Endothelial cell (in vitro differentiated cells): Measurements from ENCODE around the gene SSTR3. TPM values are rescaled to one million over a fixed set of nuclear protein-coding genes. Genes with fewer than 3 reads are reported as not detected.

Experiments used
- DNase-seq: peaks from one replicate; pipeline ENCODE4 v3.0.0; 2021; ENCODE audit warnings: low spot score
- H3K27ac Mint-ChIP-seq: one replicate; pipeline ENCODE4 v1.8.0; 2021; ENCODE audit warnings: mixed read lengths, inconsistent platforms; ENCODE audit not compliant: unreplicated experiment
- H3K27me3 Mint-ChIP-seq: one replicate; pipeline ENCODE4 v1.8.0; 2021; ENCODE audit warnings: mild to moderate bottlenecking, moderate library complexity, mixed read lengths, inconsistent platforms; ENCODE audit not compliant: unreplicated experiment
- H3K36me3 Mint-ChIP-seq: one replicate; pipeline ENCODE4 v1.8.0; 2021; ENCODE audit warnings: mild to moderate bottlenecking, low read depth, mixed read lengths, inconsistent platforms; ENCODE audit not compliant: unreplicated experiment
- H3K4me1 Mint-ChIP-seq: one replicate; pipeline ENCODE4 v1.8.0; 2021; ENCODE audit warnings: mild to moderate bottlenecking, mixed read lengths, inconsistent platforms; ENCODE audit not compliant: unreplicated experiment
- H3K4me3 Mint-ChIP-seq: one replicate; pipeline ENCODE4 v1.8.0; 2021; ENCODE audit warnings: mild to moderate bottlenecking, mixed read lengths, inconsistent platforms; ENCODE audit not compliant: unreplicated experiment
- H3K9me3 Mint-ChIP-seq: one replicate; pipeline ENCODE4 v1.8.0; 2021; ENCODE audit warnings: mixed read lengths, inconsistent platforms; ENCODE audit not compliant: unreplicated experiment
- CTCF ChIP-seq: fragments of 200-600 bp; sonication (generic); IDR thresholded peaks from one replicate; pipeline ENCODE4 v1.5.0; 2021; ENCODE audit warnings: antibody characterized with exemption; ENCODE audit not compliant: unreplicated experiment
- total RNA-seq: library from RNA; stranded (reverse); fragmentation: NEBNext Ultra II Directional; extraction: Animal tissue kit (Norgen Biotek cat#: 25700); gene quantifications from one replicate; pipeline ENCODE4 v1.2.1, GENCODE V29; 2021; ENCODE audit not compliant: unreplicated experiment

Gene SSTR3
- total RNA-seq, 1 donor from 2014 or later, result 0.13 TPM

GRCh38 chr22:37177755-37178154, 34.5 kb downstream of the SSTR3 start:
- H3K4me3 Mint-ChIP-seq, result no peak overlapping the region
- no peak overlapping the region for H3K27ac Mint-ChIP-seq
- no peak for DNase-seq
- H3K9me3 Mint-ChIP-seq, result no peaks in the 10 kb centered on the region
- H3K27me3 Mint-ChIP-seq, result peaks cover 10% of the 10 kb centered on the region
- peaks cover 5% of the 10 kb centered on the region for H3K36me3 Mint-ChIP-seq
- no peaks in the 10 kb centered on the region for H3K4me1 Mint-ChIP-seq
- TF ChIP-seq CTCF, result no peak

DNA sequence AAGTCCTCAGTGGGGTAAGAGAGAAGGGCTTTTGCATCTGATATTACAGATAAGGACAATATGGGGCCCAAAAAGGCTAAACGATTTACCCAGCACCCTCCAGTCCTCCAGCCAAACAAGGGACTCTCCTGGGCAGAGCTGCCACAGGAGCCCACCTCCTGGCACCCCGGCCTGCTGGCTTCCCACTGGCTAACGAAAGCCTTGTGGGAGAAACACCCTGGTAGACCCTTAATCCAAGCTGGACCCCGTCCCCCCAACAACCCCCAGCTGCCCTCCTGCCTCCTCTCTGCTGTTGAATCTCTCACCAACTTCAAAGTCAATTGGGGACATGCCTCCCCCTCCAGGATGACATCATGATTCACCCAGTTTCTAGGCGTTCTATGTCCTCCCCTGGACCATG, 35.1 kb downstream of the SSTR3 start:
- Mint-ChIP-seq H3K9me3 (no peaks in the 10 kb centered on the region), H3K36me3 (peaks cover 5% of the 10 kb centered on the region), H3K27ac (no peak overlapping the region), H3K4me1 (no peaks in the 10 kb centered on the region), H3K27me3 (peaks cover 10% of the 10 kb centered on the region), H3K4me3 (no peak overlapping the region)
- no peak for TF ChIP-seq CTCF
- no peak for DNase-seq

DNA sequence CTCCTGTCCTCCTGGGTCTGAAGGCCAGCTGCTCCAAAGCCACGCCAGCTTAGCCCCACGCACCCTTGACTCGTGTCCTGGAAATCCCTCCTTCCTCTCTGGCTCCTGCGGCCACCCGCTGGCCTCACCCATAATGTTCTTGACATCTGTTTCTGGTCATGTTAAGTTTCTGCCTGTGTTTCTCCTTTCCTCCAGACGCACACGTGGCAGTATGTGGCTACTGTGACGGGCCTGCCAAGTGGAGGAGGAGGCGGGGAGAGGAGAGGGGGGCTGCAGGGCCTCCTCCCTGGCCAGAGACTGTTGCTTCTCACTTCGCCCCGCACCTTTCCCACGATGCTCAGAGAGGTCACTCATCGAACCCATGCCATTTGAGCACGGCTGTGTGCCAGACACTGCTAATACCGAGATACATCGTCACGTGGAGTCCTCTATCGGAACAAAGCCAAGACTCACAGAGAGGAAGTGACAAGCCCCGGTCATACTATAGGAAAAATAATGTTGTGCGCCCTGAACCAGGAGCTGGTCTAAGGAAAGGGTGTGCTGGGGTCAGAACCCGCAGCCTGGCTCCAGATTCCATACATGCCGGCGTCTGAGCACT, 35.7 kb downstream of the SSTR3 start:
- Mint-ChIP-seq H3K36me3 (peaks cover under 1% of the 10 kb centered on the region), H3K4me1 (no peaks in the 10 kb centered on the region), H3K27me3 (peaks cover 10% of the 10 kb centered on the region), H3K9me3 (no peaks in the 10 kb centered on the region), H3K27ac (peak overlapping the region; percentile 38), H3K4me3 (no peak overlapping the region)
- no peak for TF ChIP-seq CTCF
- DNase-seq, result no peak

DNA sequence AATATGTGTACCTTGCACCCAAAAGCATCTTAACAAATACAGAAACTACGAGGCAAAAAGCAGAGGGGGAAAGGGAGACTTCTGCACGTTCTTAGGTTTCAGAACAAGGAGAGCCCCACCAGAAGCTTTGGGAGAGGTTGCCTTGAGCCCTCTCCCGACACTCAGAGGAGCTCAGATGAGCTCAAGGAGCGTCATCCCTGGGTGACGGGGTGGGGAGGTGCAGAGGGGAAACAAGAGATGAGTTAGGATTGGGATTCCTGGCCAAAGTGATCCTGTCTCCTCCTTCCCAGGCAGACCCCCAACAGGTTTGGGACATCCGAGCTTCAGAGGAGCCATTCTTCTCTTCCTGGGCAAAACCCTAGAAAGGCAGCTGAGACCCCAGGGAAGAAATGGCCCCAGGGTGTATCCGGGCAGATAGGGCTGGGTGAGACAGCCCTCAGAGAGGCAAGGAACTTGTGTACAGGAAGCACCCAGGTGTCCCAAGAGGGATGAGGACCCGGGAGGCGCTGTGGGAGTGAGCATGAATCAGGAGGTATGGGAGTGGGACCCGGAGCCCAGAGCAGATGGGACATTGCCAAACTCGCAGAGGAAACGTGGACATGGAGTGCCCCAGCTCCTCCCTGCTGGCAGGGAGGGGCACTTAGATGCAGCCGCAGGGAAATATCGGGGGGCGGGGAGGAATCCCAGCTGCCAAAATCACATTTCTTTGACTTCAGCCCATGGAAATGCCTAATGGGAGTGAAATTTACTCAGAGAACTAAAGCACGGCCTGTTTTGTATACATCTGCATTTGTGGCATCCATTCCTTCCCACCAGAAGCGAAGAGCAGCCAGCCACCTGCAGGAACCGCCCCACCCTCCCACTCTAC, 36.6 kb downstream of the SSTR3 start:
- peaks cover 10% of the 10 kb centered on the region for H3K27me3 Mint-ChIP-seq

More for the DNA sequence above, 36.6 kb downstream of the SSTR3 start:
- no peaks in the 10 kb centered on the region for H3K36me3 Mint-ChIP-seq
- no peak for TF ChIP-seq CTCF
- H3K27ac Mint-ChIP-seq, result no peak overlapping the region
- no peak overlapping the region for H3K4me3 Mint-ChIP-seq
- H3K9me3 Mint-ChIP-seq, result no peaks in the 10 kb centered on the region
- H3K4me1 Mint-ChIP-seq, result no peaks in the 10 kb centered on the region
- no peak for DNase-seq
